ENCODE measurements around the gene SLC25A22.

Gene SLC25A22

DNA sequence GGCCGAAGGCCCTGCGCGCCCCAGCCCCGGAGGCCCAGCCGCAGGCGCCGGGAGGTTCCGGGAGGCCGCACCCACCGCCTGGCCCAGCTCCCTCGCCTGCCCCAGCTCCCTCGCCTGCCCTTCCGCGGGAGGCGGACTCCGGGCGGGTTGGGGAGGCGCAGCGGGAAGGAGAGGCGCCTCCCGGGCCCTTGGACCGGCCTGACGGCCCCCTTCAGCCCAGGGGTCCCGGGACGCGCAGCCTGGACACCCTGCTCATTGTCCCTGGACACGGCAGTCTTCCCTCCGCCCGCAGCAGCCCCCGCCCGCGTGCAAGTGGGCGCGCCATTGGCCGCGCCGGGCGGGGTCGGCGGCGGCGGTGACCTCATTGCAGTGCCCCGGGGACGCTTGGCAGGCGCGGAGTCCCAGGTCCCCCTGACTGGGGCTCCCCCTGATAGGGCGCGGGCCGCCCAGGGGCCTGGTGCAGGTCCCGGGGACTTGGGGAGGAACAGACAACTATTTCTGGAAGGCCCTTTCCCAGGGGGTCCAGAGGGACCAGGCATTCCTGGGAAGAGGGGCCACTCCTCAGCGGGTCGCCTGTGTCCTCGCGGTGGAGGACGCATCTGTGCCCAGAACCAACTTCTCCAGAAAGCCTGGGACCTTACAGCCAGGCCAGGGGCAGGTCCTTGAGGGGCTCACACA, 35.2 kb upstream of the SLC25A22 start:
- DNase-seq (ENCODE audit: low read depth): no peak
- TF ChIP-seq, protein P1, sequence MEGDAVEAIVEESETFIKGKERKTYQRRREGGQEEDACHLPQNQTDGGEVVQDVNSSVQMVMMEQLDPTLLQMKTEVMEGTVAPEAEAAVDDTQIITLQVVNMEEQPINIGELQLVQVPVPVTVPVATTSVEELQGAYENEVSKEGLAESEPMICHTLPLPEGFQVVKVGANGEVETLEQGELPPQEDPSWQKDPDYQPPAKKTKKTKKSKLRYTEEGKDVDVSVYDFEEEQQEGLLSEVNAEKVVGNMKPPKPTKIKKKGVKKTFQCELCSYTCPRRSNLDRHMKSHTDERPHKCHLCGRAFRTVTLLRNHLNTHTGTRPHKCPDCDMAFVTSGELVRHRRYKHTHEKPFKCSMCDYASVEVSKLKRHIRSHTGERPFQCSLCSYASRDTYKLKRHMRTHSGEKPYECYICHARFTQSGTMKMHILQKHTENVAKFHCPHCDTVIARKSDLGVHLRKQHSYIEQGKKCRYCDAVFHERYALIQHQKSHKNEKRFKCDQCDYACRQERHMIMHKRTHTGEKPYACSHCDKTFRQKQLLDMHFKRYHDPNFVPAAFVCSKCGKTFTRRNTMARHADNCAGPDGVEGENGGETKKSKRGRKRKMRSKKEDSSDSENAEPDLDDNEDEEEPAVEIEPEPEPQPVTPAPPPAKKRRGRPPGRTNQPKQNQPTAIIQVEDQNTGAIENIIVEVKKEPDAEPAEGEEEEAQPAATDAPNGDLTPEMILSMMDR (IDR thresholded peaks at IDR 0.05; ENCODE audit: low read depth, low read length, missing control alignments): no peak
- peak overlapping the region; percentile 75 for H3K4me3 ChIP-seq (ENCODE audit: low read depth, low read length)

DNA sequence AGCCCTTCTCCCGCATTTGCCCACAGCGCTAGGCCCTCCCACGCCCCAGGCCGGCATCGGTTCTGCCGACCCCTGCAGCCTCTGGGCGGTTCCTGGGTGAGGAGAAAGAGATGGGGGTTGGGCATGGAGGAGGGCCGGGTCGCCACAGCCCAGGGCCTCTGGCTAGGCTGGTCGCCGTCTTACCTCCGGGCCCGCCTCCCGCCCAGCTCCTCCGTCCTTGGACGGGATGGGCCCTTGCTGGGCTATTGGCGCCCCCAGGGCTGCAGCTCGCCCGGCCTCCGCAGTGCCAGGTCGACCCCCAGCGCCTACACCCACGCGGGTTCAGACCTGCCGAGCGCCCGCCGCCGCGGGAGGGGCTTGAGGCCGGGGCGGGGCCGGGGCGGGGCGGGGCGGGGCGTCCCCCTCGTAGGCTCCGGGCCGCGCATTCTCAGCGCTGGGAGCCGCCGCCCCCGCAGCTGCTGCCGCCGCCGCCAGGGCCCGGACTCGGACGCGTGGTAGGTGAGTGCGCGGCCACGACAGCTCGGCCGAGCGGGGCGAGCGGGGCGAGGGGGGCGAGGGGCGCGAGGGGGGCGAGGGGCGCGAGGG, 34.5 kb upstream of the SLC25A22 start, which contains the start of gene CD151:
CD151 (plus strand) TSS at position 424 of the 585 bp plus-strand sequence. CDS start 3,118 bp downstream, outside the sequence.
- no peak for DNase-seq (ENCODE audit: low read depth)

DNA sequence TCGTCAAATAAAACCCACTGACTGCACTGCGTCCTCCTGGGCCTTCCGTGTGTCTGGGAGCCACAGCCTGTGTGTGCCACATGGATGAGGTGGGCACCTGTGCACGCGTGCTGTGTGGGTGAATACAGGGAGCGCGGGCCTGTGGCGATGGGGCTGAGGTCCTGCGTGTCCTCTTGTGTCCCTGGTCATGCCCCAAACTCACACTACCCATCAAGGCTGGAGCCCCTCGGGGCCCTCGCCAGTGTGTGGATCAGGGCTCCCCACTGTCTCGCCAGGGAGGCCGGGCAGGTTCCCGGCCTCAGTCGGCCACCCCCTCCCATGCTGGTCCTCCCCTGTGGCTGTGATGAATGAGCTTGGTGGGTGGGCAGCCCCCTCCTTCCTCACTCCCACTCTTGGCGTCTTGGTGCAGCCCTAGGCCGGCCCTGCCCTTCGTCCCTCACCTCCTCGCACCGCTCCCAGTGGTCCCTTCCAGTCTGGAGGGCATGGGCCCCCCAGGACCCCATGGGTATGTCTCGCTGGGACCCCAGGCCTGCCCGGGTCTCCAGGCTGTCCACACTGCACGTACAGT, 34.0 kb upstream of the SLC25A22 start:
- peak overlapping the region; percentile 52 for H3K4me3 ChIP-seq (ENCODE audit: low read depth, low read length)
- TF ChIP-seq, protein P1 (IDR thresholded peaks at IDR 0.05; ENCODE audit: low read depth, low read length, missing control alignments): no peak
- no peak for DNase-seq (ENCODE audit: low read depth)

More for the DNA sequence above, 34.5 kb upstream of the SLC25A22 start, which contains the start of gene CD151:
- peak within 1 kb of the TSS; percentile 75 for H3K4me3 ChIP-seq (ENCODE audit: low read depth, low read length)
- TF ChIP-seq, protein P1 (IDR thresholded peaks at IDR 0.05; ENCODE audit: low read depth, low read length, missing control alignments): no peak

DNA sequence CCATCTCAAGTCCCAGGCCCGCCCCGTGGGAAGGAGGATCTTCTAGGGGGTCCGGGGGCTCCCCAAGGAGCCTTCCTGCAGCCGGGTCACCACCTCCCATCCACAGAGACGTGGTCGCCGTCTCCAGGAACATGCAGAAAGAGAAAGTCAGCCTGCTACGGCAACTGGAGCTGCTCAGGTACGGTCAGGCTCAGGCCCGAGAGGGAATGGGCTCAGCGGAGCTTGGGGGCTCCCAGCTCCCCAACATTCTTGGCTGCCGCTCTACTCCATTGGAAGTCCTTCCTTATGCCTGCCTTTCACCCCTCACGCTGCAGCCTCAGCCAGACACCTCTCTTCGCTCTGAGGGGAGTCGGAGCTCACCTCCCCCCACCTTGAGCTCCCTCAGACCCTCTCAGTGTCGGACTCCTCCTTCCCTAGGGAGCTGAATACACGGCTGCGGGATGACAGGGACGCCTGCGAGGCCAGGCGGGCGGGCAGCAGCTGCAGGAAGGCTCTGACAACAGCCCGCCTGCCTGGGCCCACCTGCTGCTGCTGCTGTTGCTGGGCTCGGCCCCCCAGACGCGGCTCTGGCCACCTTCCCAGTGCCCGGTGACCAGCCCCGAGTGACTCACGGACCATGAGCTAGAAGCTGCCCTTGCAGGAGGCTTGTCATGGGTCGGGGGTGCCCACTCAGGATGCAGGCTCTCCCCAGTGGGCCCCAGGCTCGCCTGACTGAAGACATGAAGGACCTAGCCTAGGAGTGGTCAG, 33.2 kb upstream of the SLC25A22 start:
- DNase-seq (ENCODE audit: low read depth): no peak
- TF ChIP-seq, protein P1 (IDR thresholded peaks at IDR 0.05; ENCODE audit: low read depth, low read length, missing control alignments): no peak
- H3K4me3 ChIP-seq (ENCODE audit: low read depth, low read length): no peak overlapping the region

GRCh38 chr11:830295-831117, 32.4 kb upstream of the SLC25A22 start:
- TF ChIP-seq, protein P1 (IDR thresholded peaks at IDR 0.05; ENCODE audit: low read depth, low read length, missing control alignments): no peak
- DNase-seq (ENCODE audit: low read depth): no peak
- peak overlapping the region; percentile 30 for H3K4me3 ChIP-seq (ENCODE audit: low read depth, low read length)

DNA sequence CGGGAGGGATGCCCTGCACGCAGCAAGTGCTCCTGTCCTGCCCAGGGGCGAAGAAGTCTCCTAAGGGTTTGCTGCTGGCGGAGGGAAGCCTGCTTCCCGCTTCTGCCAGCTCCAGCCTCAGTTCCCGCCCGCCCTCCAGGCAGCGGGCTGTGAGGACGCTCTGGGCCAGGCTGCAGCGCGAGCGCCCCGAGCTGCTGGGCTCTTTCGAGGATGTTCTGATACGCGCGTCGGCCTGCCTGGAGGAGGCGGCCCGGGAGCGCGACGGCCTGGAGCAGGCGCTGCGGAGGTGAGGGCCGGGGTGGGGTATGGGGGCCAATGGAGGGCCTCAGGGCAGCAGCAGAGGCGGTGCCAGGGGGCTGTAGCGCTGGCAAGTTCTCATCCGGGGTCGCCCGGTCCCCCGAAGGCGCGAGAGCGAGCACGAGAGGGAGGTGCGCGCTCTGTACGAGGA, 31.8 kb upstream of the SLC25A22 start:
- peak overlapping the region; percentile 30 for H3K4me3 ChIP-seq (ENCODE audit: low read depth, low read length)
- DNase-seq (ENCODE audit: low read depth): no peak
- TF ChIP-seq, protein P1 (IDR thresholded peaks at IDR 0.05; ENCODE audit: low read depth, low read length, missing control alignments): no peak

Data from GM12864 (cell line).